ENCODE data around the gene ASF1A.
"Not testable (repeated sequence)": the region's sequence is repeated elsewhere in the genome, so short reads cannot be mapped to it uniquely, and the experiment has no call there.

DNA sequence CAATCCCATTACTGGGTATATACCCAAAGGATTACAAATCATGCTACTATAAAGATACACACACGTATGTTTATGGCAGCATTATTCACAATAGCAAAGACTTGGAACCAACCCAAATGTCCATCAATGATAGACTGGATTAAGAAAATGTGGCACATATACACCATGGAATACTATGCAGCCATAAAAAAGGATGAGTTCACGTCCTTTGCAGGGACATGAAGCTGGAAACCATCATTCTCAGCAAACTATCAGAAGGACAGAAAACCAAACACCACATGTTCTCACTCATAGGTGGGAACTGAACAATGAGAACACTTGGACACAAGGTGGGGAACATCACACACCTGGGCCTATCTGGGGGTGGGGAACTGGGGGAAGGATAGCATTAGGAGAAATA is 25.1 kb upstream of the ASF1A start:
- TF ChIP-seq, protein P1, sequence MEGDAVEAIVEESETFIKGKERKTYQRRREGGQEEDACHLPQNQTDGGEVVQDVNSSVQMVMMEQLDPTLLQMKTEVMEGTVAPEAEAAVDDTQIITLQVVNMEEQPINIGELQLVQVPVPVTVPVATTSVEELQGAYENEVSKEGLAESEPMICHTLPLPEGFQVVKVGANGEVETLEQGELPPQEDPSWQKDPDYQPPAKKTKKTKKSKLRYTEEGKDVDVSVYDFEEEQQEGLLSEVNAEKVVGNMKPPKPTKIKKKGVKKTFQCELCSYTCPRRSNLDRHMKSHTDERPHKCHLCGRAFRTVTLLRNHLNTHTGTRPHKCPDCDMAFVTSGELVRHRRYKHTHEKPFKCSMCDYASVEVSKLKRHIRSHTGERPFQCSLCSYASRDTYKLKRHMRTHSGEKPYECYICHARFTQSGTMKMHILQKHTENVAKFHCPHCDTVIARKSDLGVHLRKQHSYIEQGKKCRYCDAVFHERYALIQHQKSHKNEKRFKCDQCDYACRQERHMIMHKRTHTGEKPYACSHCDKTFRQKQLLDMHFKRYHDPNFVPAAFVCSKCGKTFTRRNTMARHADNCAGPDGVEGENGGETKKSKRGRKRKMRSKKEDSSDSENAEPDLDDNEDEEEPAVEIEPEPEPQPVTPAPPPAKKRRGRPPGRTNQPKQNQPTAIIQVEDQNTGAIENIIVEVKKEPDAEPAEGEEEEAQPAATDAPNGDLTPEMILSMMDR (IDR thresholded peaks at IDR 0.05) = not testable (repeated sequence)
- TF ChIP-seq ZFX (IDR thresholded peaks at IDR 0.05; ENCODE audit: borderline replicate concordance) = not testable (repeated sequence)

Data from 22Rv1 (cell line).